Measurements from ENCODE around the gene ZC3H11A.

DNA sequence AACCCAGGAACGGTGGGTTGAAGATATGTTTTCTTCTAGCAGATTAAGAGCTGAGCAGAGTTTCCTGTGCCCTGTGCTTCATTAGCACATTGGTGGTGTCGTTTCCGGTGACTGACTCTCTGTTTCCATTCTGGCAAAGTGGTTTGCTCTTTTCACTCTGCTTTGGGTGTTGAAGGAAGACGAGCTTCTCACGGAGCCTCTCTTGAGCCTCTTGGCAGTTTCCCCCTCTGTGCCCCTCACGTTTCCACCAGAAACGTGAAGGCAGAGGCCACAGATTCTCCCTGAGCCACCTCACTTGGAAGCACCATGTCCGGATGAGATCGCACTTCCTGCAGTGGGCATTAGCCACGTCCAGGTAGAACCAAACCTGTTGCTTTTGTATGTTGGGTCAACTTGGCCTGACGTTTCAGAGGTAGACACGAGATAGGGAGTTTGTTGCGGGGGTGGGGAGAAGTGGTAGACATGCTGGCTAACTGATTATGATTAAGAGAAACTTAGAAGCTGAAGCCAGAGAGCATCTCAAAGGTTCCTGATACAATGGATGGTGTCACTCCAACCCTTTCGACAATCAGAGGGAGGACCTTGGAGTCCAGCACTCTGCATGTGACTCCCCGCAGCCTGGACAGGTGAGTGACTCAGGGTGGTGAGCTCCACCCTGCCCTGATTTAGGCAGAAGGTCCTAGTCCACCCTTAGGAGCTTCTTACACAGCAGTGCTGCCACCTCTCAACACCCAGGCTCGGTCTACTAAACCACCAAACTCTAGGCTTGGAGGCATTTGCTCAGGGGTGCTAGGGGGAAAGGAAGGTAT is 30.2 kb upstream of the ZC3H11A start, which contains the start of gene LAX1:
- TF ChIP-seq CTCF (IDR thresholded peaks at IDR 0.05) (no peak), POLR2A (IDR thresholded peaks at IDR 0.05) (peak in 1 of 2 donors; percentile 63), EP300 (IDR thresholded peaks at IDR 0.05) (no peak)
